Activated CD4-positive, alpha-beta T cell treated with anti-CD3 and anti-CD28 coated beads for 48 hours (primary cell): Measurements from ENCODE around the gene PCDH17.

Experiments
- DNase-seq: peaks from one replicate; pipeline ENCODE4 v3.0.0-alpha.2; 2020

PCDH17 gene

DNA sequence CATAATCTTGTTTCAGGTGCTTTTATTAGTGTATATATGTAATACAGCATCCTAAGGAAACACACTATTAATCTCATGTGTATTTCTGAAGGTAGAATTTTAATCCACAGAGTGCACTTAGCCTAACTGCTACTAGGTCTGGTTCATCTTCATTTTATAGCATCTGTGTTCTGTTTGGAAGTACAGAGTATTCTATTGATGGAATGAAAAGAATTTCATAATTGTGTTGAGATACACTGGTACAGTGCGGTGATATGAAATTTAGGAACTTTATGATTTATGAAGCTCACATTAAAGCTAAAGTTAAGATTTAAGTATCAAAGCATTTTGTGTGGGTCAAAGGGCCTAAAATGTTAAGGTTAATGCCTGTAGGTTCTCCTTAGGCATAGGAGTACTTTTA lies 6.0 kb downstream of the PCDH17 start:
- no peak for DNase-seq

- DNase-seq = no peak
Observed at GRCh38 chr13:57638186-57638890, 6.8 kb downstream of the PCDH17 start.

GRCh38 chr13:57640607-57641006 lies 9.1 kb downstream of the PCDH17 start:
- DNase-seq = no peak

- no peak for DNase-seq
Observed at GRCh38 chr13:57641051-57641450, 9.5 kb downstream of the PCDH17 start.

GRCh38 chr13:57644106-57644505 lies 12.6 kb downstream of the PCDH17 start:
- DNase-seq = no peak

DNA sequence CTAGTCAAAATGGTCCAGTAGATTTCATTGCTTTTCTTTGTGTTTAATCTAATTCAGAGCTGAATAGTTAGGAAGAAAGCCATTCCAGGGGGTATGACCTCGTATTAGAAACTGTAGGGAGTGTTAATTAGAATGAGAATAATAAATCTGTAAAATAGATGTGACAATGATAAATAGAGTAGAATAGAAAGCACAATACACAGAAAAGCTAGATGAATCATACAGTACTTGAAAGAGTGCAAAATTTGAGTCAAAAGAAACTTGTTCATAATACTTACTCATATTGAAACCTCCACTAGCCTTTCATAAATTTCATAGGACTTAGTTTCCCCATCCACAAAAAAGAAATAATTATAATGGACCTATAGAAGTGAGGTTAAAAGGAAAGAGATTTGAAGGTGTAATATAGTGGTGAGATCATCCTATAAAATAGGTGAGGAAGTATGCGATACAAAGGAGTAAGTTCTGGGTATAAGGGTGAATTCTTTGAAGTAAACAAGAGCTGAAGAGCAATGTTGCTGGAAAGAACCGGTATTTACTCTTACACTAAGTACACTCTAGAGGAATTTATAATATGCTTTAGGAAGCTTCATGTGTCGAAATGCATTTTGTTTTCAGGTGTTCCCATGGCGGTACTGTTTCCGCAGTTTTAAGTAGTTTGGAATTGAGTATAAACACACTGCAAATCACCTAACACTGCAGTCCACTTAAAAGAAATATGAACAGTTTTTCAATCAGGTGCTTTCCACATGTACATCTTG lies 21.9 kb downstream of the PCDH17 start:
- no peak for DNase-seq

- DNase-seq = no peak
Observed at GRCh38 chr13:57665481-57665880, 33.9 kb downstream of the PCDH17 start.

GRCh38 chr13:57666131-57666953 lies 34.8 kb downstream of the PCDH17 start:
- no peak for DNase-seq

GRCh38 chr13:57672168-57672567 lies 40.6 kb downstream of the PCDH17 start:
- no peak for DNase-seq

GRCh38 chr13:57673197-57673596 lies 41.7 kb downstream of the PCDH17 start:
- no peak for DNase-seq

- DNase-seq = no peak
Observed at GRCh38 chr13:57675526-57675925, 44.0 kb downstream of the PCDH17 start.

DNA sequence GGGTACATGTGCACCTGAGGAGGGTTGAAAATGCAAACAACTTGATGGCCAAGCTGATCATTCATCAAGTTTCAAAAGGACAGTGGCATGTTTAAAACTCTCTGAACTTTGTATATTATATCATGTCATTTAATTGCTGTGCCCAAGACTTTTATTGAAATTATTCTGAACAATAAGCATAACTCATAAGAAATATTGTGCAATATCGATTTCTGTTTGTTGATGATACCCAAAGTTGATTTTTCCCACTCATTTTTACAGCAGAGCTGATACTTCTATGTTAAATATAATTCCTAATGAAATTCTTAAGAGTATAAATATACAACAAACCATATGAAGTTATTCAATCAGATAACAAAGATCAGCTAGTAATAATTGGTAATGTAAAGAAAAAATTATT lies 49.1 kb downstream of the PCDH17 start:
- DNase-seq = no peak

- DNase-seq = no peak
Observed at GRCh38 chr13:57682128-57682716, 50.7 kb downstream of the PCDH17 start.

GRCh38 chr13:57698851-57699250 lies 67.3 kb downstream of the PCDH17 start:
- DNase-seq = no peak

DNA sequence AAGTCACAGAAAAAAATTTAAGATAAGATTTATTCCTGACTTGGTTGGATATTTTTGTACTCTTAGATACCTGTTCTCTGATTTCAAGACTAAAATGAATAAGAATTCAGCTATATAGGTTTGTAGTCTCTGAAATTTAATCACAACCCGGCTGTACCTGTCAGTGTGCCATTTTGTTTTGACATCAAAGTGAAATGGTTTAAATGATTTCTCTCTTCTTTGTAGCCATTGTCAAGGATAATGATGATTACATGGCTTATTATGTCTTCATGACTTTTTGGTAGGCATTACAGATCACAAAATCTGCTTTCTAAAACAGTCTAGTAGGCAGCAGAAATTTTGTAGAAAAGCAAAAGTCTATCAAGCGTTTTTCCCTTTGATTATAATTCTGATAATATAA lies 72.5 kb downstream of the PCDH17 start:
- no peak for DNase-seq

- no peak for DNase-seq
Observed at GRCh38 chr13:57716295-57716694, 84.8 kb downstream of the PCDH17 start.

GRCh38 chr13:57724486-57725272 lies 93.1 kb downstream of the PCDH17 start:
- DNase-seq = no peak

GRCh38 chr13:57725480-57725879 lies 93.9 kb downstream of the PCDH17 start:
- no peak for DNase-seq

DNA sequence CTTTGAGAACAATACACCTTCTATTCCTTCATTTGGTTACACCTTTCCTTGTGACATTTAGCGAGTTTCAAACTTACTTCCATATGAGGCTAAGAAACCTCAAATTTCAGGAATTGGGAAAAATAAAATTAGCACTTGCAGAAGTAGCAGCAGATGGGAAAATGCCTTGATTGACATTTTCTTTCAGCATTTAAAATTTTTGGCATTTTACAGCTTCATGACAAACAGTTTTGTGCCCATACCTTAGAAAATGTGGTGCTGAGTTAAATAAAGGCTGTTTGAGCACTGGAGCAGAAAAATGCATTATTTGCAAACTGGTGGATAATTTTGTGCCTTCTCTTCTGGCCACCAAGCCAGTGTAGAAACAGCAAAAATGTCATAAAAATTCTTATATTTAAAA lies 95.4 kb downstream of the PCDH17 start:
- DNase-seq = no peak

DNA sequence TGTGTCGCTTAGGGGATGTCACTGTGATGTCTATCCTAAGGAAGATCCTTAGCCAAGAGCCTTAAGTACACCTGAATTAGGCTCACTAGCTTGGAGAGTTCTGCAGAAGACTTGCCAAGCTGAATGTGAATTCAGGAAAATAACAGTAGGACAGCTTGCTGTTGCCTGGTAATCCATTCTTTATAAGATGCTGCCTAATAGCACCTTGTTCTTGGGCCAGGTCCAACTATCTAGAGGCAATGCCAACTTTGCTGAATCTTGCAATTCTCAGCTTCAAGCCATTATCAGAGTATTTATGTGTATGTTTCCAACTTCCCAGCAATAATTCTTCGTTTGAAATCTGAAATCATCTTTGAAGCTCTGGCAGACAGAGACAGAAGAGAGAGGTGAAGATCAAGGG lies 102.8 kb downstream of the PCDH17 start:
- no peak for DNase-seq

DNA sequence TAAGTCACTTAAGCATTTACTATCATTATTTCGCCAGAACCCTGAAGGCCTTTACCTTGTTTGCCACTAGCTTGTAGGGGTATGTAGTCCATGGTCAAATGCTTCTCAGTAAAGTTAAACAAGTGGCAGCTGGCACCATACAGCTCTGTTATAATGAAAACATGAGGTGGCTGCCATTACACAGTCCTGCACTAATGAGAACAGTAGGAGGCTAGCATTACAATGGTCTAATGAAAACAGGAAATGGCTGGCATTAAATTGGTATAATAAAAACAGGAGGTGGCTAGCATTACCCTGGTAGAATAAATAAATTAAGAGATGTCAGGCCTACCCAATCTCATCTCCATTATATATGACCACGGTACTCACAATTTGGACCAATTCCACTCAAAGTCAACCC lies 107.5 kb downstream of the PCDH17 start:
- no peak for DNase-seq

- DNase-seq = no peak
Observed at GRCh38 chr13:57739543-57740190, 108.1 kb downstream of the PCDH17 start.
